ENCODE measurements around the gene IREB2.
A peak's percentile ranks its signal among the peaks of the same experiment; 100 is the strongest.
"Not testable (repeated sequence)": the region's sequence is repeated elsewhere in the genome, so short reads cannot be mapped to it uniquely, and the experiment has no call there.

Gene IREB2, protein sequence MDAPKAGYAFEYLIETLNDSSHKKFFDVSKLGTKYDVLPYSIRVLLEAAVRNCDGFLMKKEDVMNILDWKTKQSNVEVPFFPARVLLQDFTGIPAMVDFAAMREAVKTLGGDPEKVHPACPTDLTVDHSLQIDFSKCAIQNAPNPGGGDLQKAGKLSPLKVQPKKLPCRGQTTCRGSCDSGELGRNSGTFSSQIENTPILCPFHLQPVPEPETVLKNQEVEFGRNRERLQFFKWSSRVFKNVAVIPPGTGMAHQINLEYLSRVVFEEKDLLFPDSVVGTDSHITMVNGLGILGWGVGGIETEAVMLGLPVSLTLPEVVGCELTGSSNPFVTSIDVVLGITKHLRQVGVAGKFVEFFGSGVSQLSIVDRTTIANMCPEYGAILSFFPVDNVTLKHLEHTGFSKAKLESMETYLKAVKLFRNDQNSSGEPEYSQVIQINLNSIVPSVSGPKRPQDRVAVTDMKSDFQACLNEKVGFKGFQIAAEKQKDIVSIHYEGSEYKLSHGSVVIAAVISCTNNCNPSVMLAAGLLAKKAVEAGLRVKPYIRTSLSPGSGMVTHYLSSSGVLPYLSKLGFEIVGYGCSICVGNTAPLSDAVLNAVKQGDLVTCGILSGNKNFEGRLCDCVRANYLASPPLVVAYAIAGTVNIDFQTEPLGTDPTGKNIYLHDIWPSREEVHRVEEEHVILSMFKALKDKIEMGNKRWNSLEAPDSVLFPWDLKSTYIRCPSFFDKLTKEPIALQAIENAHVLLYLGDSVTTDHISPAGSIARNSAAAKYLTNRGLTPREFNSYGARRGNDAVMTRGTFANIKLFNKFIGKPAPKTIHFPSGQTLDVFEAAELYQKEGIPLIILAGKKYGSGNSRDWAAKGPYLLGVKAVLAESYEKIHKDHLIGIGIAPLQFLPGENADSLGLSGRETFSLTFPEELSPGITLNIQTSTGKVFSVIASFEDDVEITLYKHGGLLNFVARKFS

DNA sequence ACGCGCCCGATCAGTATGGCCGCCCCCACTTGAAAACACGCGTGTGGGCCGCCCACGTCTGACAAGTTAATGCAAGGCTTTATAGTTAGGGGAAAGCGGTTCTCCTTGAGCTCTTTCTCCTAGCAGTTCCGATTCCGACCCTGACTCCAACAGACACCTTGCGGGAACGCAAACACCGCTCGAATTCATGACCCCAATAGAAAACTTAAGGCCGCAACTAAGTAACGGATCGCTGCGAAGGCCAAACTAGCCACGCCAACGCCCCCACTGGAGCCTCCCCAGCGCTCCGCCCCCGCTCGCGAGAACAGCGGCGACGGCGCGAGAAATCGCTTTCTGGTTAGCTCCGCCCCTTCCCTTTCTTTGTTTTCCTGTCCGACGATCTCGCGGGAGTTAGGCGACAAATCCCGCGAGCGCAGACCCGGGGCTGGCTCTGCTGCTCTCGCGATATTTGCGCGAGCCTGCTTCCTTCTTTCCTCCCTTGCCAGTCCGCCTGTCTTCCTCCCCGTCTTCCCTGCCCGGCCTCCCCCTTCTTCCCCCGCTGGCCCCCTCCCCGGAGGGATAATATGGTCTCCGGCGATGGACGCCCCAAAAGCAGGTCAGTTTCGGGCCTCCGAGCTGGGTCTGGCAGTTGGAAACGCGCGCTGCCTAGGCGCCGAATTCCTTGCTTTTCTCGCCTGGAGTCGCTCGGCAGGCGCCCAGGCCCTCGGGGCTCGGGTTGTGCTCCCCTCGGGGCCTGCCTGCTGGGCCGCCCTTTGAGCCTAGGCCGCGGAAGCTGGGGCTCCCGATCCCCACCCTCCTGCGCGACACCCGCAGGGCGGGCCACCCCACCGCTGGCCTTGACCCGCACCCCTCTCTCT, at the start of gene IREB2:
TSS of gene IREB2 (plus strand) at position 455 of the 857 bp plus-strand sequence. CDS start at position 577, 122 bp downstream.
- peak; percentile 96 for DNase-seq (ENCODE audit: low read depth)

DNA sequence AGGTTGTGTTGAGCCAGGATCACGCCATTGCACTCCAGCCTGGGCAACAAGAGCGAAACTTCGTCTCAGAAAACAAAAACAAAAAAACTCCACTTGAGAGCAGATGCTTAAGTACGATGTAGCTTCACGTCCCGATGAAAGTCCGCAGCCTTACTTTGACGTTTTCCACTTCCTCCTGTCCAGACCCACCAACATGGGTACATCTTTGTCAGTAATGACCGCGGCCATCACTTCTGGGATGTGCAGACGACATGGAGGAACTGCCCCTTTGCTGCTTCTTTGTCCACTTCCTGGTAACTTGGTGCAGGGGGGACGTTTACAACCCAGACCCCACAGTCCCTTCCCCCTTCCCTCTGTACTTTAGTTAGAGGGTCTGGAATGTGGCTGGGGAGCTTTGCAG, 49.2 kb upstream of the IREB2 start:
- no peak for DNase-seq (ENCODE audit: low read depth)

GRCh38 chr15:78389322-78389721, 48.7 kb upstream of the IREB2 start:
- no peak for DNase-seq (ENCODE audit: low read depth)

GRCh38 chr15:78389738-78390137, 48.3 kb upstream of the IREB2 start:
- no peak for DNase-seq (ENCODE audit: low read depth)

GRCh38 chr15:78390242-78390641, 47.8 kb upstream of the IREB2 start:
- no peak for DNase-seq (ENCODE audit: low read depth)

- no peak for DNase-seq (ENCODE audit: low read depth)
Observed at GRCh38 chr15:78390826-78391225, 47.2 kb upstream of the IREB2 start.

DNA sequence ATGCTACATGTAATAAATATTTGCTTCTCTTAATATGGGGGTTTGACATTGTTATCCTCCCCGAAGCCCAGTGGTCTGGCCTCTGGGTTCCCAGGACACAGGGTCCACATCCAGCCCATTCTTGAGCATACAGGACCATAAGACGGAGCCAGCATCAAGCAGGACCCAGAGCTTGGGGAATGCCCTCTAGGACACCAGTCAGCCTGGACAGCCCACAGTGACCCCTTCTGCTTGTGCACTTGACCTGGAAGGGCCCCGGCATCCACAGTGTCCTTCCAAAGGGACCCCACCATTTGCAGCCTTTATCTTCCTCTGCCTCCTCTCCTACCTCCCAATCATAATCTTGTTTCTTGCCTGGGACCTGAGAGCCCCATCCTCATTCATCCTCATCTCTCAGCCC, 46.2 kb upstream of the IREB2 start:
- DNase-seq (ENCODE audit: low read depth): no peak

- DNase-seq (ENCODE audit: low read depth): no peak
Observed at GRCh38 chr15:78392430-78392829, 45.6 kb upstream of the IREB2 start.

GRCh38 chr15:78393137-78393536, 44.9 kb upstream of the IREB2 start:
- DNase-seq (ENCODE audit: low read depth): no peak

DNA sequence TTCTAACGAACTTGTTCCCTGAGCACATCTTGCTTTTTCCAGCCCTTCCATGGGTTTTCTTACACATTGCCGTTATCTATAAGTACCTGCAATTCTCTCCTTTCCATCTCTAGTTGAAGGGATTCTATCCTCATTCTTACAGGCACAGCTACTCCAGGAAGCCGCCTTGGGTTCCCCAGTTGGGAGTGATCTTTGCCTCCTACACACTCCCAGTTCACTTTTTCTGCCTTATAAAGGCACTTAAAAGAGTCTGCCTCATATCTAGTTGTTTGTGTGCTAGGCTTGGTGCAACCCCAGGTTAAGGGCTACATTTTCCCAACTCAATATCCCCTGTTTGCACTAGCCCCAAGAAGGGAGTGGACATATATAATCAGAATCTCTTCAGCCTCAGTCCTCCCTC, 44.0 kb upstream of the IREB2 start:
- no peak for DNase-seq (ENCODE audit: low read depth)

GRCh38 chr15:78394981-78395616, 42.9 kb upstream of the IREB2 start:
- DNase-seq (ENCODE audit: low read depth): no peak

DNA sequence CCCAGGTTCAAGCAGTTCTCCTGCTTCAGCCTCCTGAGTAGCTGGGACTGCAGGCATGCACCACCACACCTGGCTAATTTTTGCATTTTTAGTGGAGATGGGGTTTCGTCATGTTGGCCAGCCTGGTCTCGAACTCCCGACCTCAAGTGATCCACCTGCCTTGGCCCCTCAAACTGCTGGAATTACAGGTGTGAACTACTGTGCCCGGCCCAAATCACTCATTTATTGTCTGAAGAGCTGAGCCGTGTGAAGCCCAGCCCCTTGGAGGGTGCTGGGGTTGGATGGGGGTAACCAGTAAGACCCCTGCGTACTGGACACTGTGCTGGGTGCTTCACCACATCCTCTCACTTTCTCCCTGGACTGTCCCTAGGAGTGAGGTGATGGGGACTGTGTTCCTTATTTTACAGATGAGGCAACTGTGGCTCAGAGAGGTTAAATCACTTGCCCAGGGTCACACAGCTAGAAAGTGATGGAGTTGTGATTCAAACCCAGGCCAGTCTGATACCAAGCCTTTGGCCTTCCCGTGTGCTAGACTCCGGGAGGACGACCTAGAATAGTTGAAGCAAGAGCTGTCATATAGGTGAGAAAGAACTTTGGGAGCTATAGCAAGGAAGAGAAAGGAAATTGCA, 41.7 kb upstream of the IREB2 start:
- DNase-seq (ENCODE audit: low read depth): no peak

GRCh38 chr15:78396976-78397375, 41.0 kb upstream of the IREB2 start:
- DNase-seq (ENCODE audit: low read depth): no peak

DNA sequence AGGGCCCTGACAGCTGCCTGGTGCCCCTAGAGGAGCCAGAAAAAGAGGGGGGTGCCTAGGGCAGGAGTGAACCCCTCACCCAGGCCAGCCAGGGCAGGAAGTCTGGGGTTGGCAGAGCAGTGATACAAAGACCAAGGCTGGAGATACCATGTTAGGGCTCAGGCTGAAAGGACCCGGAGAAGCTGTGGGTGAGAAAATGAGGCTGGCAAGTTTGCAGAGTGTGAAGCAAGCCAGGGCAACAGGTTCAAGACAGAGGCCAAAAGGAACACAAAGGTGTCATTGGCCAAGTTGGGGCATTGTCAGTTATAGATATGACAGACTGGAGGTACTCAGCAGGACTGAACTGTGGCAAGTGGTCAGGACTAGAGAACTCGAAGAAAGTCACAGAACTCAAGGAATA, 40.6 kb upstream of the IREB2 start:
- DNase-seq (ENCODE audit: low read depth): no peak

DNA sequence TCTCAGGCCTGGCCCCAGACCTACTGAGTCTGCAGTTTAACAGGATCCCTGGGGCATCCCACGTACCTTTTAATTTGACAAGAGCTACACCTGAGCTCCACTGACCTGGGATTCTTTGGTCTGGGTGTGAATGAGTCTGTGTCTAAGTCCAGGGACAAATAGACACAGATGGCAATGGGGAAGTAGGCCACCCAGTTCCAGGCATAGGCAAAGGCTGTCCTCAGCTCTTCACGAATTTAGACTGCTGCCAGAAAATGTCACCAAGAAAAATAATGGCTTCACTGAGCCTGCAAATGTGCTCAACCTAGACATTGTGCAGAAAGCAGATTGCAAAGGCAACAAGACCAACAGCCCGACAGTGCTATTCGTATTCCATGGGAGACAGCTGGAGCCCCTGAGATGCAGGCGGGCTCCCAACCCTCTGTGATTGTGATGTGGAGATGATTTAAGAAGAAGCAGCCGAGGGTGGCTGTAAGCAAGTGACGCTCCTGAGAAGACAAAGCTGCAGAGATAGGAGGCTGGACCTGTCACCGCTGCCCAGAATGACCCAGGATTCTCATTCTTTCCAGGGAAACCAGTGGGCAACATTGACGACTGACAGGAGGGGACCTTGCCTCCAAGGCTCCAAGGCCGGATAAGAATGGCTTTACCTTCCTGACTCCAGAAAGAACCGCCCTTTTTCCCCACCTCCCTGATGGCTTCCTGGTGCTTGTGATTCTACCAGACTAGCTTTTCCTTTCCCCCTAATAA, 39.8 kb upstream of the IREB2 start:
- DNase-seq (ENCODE audit: low read depth): no peak

GRCh38 chr15:78399091-78399490, 38.9 kb upstream of the IREB2 start:
- DNase-seq (ENCODE audit: low read depth): no peak

DNA sequence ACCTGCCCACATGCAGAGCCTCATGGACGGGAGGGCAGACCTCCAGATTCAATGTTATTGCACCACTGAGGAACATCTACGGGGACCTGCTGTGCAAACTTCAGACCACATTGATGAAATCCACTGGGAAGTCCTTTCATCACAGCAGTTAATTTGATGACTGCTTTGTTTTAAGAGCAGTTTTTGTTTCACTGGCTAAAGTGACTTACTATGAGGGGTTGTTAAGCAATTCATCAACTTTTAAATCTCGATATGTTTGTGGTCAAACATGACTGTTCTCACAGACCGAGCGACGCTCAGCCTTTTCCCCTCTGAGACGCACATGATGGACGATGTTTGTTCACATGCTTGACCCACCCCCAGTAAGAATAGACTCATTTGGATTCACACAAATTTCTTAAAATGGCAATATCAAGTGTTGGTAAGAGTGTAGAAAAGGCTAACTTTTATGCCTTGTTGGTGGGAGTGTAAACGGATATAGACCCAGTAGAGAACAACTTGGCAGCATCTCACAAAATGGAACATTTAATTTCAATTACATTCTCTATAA, 35.9 kb upstream of the IREB2 start:
- DNase-seq (ENCODE audit: low read depth): no peak

DNA sequence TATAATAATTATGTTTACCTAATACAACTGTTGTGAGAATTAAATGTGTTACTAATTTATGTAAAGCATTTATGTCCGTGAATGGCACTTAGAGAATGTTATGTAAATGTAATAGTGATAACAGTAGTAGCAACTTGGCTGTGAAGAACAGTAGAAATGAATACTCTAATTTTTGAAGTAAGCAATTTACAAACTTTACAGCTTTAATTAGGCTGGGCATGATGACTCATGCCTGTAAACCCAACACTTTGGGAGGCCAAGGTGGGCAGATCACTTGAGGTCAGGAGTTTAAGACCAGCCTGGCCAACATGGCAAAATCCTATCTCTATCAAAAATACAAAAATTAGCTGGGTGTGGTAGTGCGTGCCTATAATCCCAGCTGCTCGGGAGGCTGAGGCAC, 33.9 kb upstream of the IREB2 start:
- DNase-seq (ENCODE audit: low read depth): no peak

- DNase-seq (ENCODE audit: low read depth): not testable (repeated sequence)
Observed at GRCh38 chr15:78404796-78405195, 33.2 kb upstream of the IREB2 start.

- no peak for DNase-seq (ENCODE audit: low read depth)
Observed at GRCh38 chr15:78405336-78405924, 32.6 kb upstream of the IREB2 start.
